ENCODE results near the gene CUL9.

Gene CUL9

GRCh38 chr6:43239054-43239453, 57.1 kb downstream of the CUL9 start:
- peaks cover 0 to 4% (median 0%) of the 10 kb centered on the region in 5 experiments for H3K9me3 ChIP-seq (ENCODE audit: control extremely low read depth in 1 of 5, control insufficient read depth in 4 of 5, insufficient read depth in 2 of 5, low read depth in 1 of 5, low read length in 4 of 5)
- ChIA-PET POLR2A (no interaction called here), CTCF (interaction anchor here (1.2 to 1.9 kb wide), 3 partner anchors 10 to 18 kb away, joined by 4 to 16 read pairs (median 7); partner anchors contain the start of gene DNPH1)
- WGBS (ENCODE audit: insufficient coverage) = no CpG with 5 or more reads among the region's 2 CpGs
- H3K27ac ChIP-seq (ENCODE audit: insufficient read depth in 1 of 2, low read depth in 1 of 2, low read length in 2 of 2, poor library complexity in 1 of 2, severe bottlenecking in 2 of 2) = no peak overlapping the region
- DNase-seq = no peak
- peaks cover 7 to 51% (median 23%) of the 10 kb centered on the region in 5 experiments for H3K27me3 ChIP-seq (replicated peaks in 2 of 5; ENCODE audit: control insufficient read depth in 4 of 5, insufficient read depth in 5 of 5, low read length in 4 of 5)
- no peaks in the 10 kb centered on the region for H3K36me3 ChIP-seq (ENCODE audit: control insufficient read depth in 4 of 4, insufficient read depth in 4 of 4, low read length in 3 of 4)
- no peak overlapping the region for H3K4me3 ChIP-seq (ENCODE audit: control insufficient read depth in 1 of 7, extremely low read depth in 1 of 7, insufficient read depth in 4 of 7, low read depth in 2 of 7, low read length in 6 of 7)
- no peaks in the 10 kb centered on the region for H3K4me1 ChIP-seq (ENCODE audit: control extremely low read depth in 1 of 4, control insufficient read depth in 4 of 4, insufficient read depth in 4 of 4, low read length in 3 of 4)

- ChIA-PET POLR2A (interaction anchor here (0.6 kb wide), 1 partner anchor 311 kb away, joined by 11 read pairs; no protein-coding TSS in a partner anchor), CTCF (interaction anchor here (1.3 to 2.8 kb wide), 2 partner anchors 12 to 67 kb away, joined by 3 to 12 read pairs; partner anchors contain the start of genes CRIP3 and DNPH1)
- H3K27ac ChIP-seq (ENCODE audit: insufficient read depth in 1 of 2, low read depth in 1 of 2, low read length in 2 of 2, poor library complexity in 1 of 2, severe bottlenecking in 2 of 2) = no peak overlapping the region
- H3K4me1 ChIP-seq (ENCODE audit: control extremely low read depth in 1 of 4, control insufficient read depth in 4 of 4, insufficient read depth in 4 of 4, low read length in 3 of 4) = peaks cover 0 to 7% (median 2%) of the 10 kb centered on the region in 4 experiments
- peaks cover 0 to 4% (median 0%) of the 10 kb centered on the region in 5 experiments for H3K9me3 ChIP-seq (ENCODE audit: control extremely low read depth in 1 of 5, control insufficient read depth in 4 of 5, insufficient read depth in 2 of 5, low read depth in 1 of 5, low read length in 4 of 5)
- H3K36me3 ChIP-seq (ENCODE audit: control insufficient read depth in 4 of 4, insufficient read depth in 4 of 4, low read length in 3 of 4) = no peaks in the 10 kb centered on the region
- WGBS (ENCODE audit: insufficient coverage) = 90% methylated on average over 1 of the region's 1 CpG
- H3K27me3 ChIP-seq (replicated peaks in 2 of 5; ENCODE audit: control insufficient read depth in 4 of 5, insufficient read depth in 5 of 5, low read length in 4 of 5) = peaks cover 7 to 70% (median 33%) of the 10 kb centered on the region in 5 experiments
- no peak overlapping the region for H3K4me3 ChIP-seq (ENCODE audit: control insufficient read depth in 1 of 7, extremely low read depth in 1 of 7, insufficient read depth in 4 of 7, low read depth in 2 of 7, low read length in 6 of 7)
- DNase-seq = no peak
Measured at GRCh38 chr6:43240950-43241349, 59.0 kb downstream of the CUL9 start.

- no peaks in the 10 kb centered on the region for H3K36me3 ChIP-seq (ENCODE audit: control insufficient read depth in 4 of 4, insufficient read depth in 4 of 4, low read length in 3 of 4)
- no peak overlapping the region for H3K27ac ChIP-seq (ENCODE audit: insufficient read depth in 1 of 2, low read depth in 1 of 2, low read length in 2 of 2, poor library complexity in 1 of 2, severe bottlenecking in 2 of 2)
- peaks cover 0 to 4% (median 0%) of the 10 kb centered on the region in 5 experiments for H3K9me3 ChIP-seq (ENCODE audit: control extremely low read depth in 1 of 5, control insufficient read depth in 4 of 5, insufficient read depth in 2 of 5, low read depth in 1 of 5, low read length in 4 of 5)
- H3K4me3 ChIP-seq (ENCODE audit: control insufficient read depth in 1 of 7, extremely low read depth in 1 of 7, insufficient read depth in 4 of 7, low read depth in 2 of 7, low read length in 6 of 7) = no peak overlapping the region
- H3K27me3 ChIP-seq (replicated peaks in 2 of 5; ENCODE audit: control insufficient read depth in 4 of 5, insufficient read depth in 5 of 5, low read length in 4 of 5) = peaks cover 7 to 75% (median 33%) of the 10 kb centered on the region in 5 experiments
- 81% methylated on average over 2 of the region's 2 CpGs for WGBS (ENCODE audit: insufficient coverage)
- ChIA-PET CTCF (interaction anchor here (2.8 kb wide), 1 partner anchor 12 kb away, joined by 12 read pairs; the partner anchor contains the start of gene DNPH1), POLR2A (interaction anchor here (0.6 kb wide), 1 partner anchor 310 kb away, joined by 11 read pairs; no protein-coding TSS in a partner anchor)
- no peak for DNase-seq
- peaks cover 1 to 7% (median 2%) of the 10 kb centered on the region in 4 experiments for H3K4me1 ChIP-seq (ENCODE audit: control extremely low read depth in 1 of 4, control insufficient read depth in 4 of 4, insufficient read depth in 4 of 4, low read length in 3 of 4)
Measured at GRCh38 chr6:43241446-43241845, 59.5 kb downstream of the CUL9 start.

GRCh38 chr6:43242908-43243663, 61.1 kb downstream of the CUL9 start, which contains the start of gene TTBK1:
TSS of gene TTBK1 (plus strand) at chr6:43243481. CDS start at chr6:43246661, 3,180 bp downstream.
- no peak within 1 kb of the TSS for H3K4me3 ChIP-seq (ENCODE audit: control insufficient read depth in 1 of 7, extremely low read depth in 1 of 7, insufficient read depth in 4 of 7, low read depth in 2 of 7, low read length in 6 of 7)
- H3K9me3 ChIP-seq (ENCODE audit: control extremely low read depth in 1 of 5, control insufficient read depth in 4 of 5, insufficient read depth in 2 of 5, low read depth in 1 of 5, low read length in 4 of 5) = peaks cover 0 to 4% (median 0%) of the 10 kb centered on the region in 5 experiments
- H3K36me3 ChIP-seq (ENCODE audit: control insufficient read depth in 4 of 4, insufficient read depth in 4 of 4, low read length in 3 of 4) = no peaks in the 10 kb centered on the region
- peaks cover 2 to 17% (median 15%) of the 10 kb centered on the region in 4 experiments for H3K4me1 ChIP-seq (ENCODE audit: control extremely low read depth in 1 of 4, control insufficient read depth in 4 of 4, insufficient read depth in 4 of 4, low read length in 3 of 4)
- peaks cover 7 to 68% (median 36%) of the 10 kb centered on the region in 5 experiments for H3K27me3 ChIP-seq (replicated peaks in 2 of 5; ENCODE audit: control insufficient read depth in 4 of 5, insufficient read depth in 5 of 5, low read length in 4 of 5)
- DNase-seq = no peak
- ChIA-PET POLR2A (no interaction called here), CTCF (interaction anchor here (2.0 to 2.8 kb wide), 2 partner anchors 14 kb away, joined by 7 to 12 read pairs; partner anchors contain the start of gene DNPH1)
- no peak within 1 kb of the TSS for H3K27ac ChIP-seq (ENCODE audit: insufficient read depth in 1 of 2, low read depth in 1 of 2, low read length in 2 of 2, poor library complexity in 1 of 2, severe bottlenecking in 2 of 2)
- WGBS (ENCODE audit: insufficient coverage) = 32% methylated on average over 12 of the region's 47 CpGs

- Histone ChIP-seq H3K4me1 (ENCODE audit: control extremely low read depth in 1 of 4, control insufficient read depth in 4 of 4, insufficient read depth in 4 of 4, low read length in 3 of 4) (peaks cover 2 to 18% (median 15%) of the 10 kb centered on the region in 4 experiments), H3K27ac (ENCODE audit: insufficient read depth in 1 of 2, low read depth in 1 of 2, low read length in 2 of 2, poor library complexity in 1 of 2, severe bottlenecking in 2 of 2) (no peak overlapping the region), H3K4me3 (ENCODE audit: control insufficient read depth in 1 of 7, extremely low read depth in 1 of 7, insufficient read depth in 4 of 7, low read depth in 2 of 7, low read length in 6 of 7) (no peak overlapping the region), H3K27me3 (replicated peaks in 2 of 5; ENCODE audit: control insufficient read depth in 4 of 5, insufficient read depth in 5 of 5, low read length in 4 of 5) (peaks cover 7 to 68% (median 36%) of the 10 kb centered on the region in 5 experiments), H3K36me3 (ENCODE audit: control insufficient read depth in 4 of 4, insufficient read depth in 4 of 4, low read length in 3 of 4) (no peaks in the 10 kb centered on the region), H3K9me3 (ENCODE audit: control extremely low read depth in 1 of 5, control insufficient read depth in 4 of 5, insufficient read depth in 2 of 5, low read depth in 1 of 5, low read length in 4 of 5) (peaks cover 0 to 4% (median 0%) of the 10 kb centered on the region in 5 experiments)
- POLR2A ChIA-PET = no interaction called here
- 39% methylated on average over 25 of the region's 37 CpGs for WGBS (ENCODE audit: insufficient coverage)
- CTCF ChIA-PET = interaction anchor here (2.0 kb wide), 1 partner anchor 15 kb away, joined by 7 read pairs; the partner anchor contains the start of gene DNPH1
- no peak for DNase-seq
Measured at GRCh38 chr6:43243664-43244321, 61.8 kb downstream of the CUL9 start.

- POLR2A ChIA-PET = interaction anchor here (0.6 kb wide), 1 partner anchor 12 kb away, joined by 3 read pairs; no protein-coding TSS in a partner anchor
Measured at GRCh38 chr6:43246301-43247113, 64.5 kb downstream of the CUL9 start.

More at GRCh38 chr6:43246301-43247113, 64.5 kb downstream of the CUL9 start:
- Histone ChIP-seq H3K4me1 (ENCODE audit: control extremely low read depth in 1 of 4, control insufficient read depth in 4 of 4, insufficient read depth in 4 of 4, low read length in 3 of 4) (peaks cover 2 to 20% (median 15%) of the 10 kb centered on the region in 4 experiments), H3K36me3 (ENCODE audit: control insufficient read depth in 4 of 4, insufficient read depth in 4 of 4, low read length in 3 of 4) (no peaks in the 10 kb centered on the region), H3K27ac (ENCODE audit: insufficient read depth in 1 of 2, low read depth in 1 of 2, low read length in 2 of 2, poor library complexity in 1 of 2, severe bottlenecking in 2 of 2) (no peak overlapping the region), H3K9me3 (ENCODE audit: control extremely low read depth in 1 of 5, control insufficient read depth in 4 of 5, insufficient read depth in 2 of 5, low read depth in 1 of 5, low read length in 4 of 5) (no peaks in the 10 kb centered on the region), H3K27me3 (replicated peaks in 2 of 5; ENCODE audit: control insufficient read depth in 4 of 5, insufficient read depth in 5 of 5, low read length in 4 of 5) (peaks cover 2 to 61% (median 36%) of the 10 kb centered on the region in 5 experiments), H3K4me3 (ENCODE audit: control insufficient read depth in 1 of 7, extremely low read depth in 1 of 7, insufficient read depth in 4 of 7, low read depth in 2 of 7, low read length in 6 of 7) (peak overlapping the region; percentile 55 to 91 (median 78))
- peak in 2 of 3 donors; percentile 50 to 55 for DNase-seq
- CTCF ChIA-PET = interaction anchor here (0.8 kb wide), 2 partner anchors 11 to 18 kb away, joined by 3 read pairs; partner anchors contain the start of gene DNPH1
- WGBS (ENCODE audit: insufficient coverage) = 22% methylated on average over 10 of the region's 27 CpGs
